Testis (tissue), 2 donors: ENCODE measurements around the gene ESPNL.

Source experiments
- POLR2A ChIP-seq: fragments of 450-650 bp; IDR thresholded peaks from one replicate; pipeline ENCODE4 v1.6.1; 2017; ENCODE audit warnings: antibody characterized with exemption, mild to moderate bottlenecking, moderate library complexity
- TF ChIP-seq, protein P1 (sequence below), 3 experiments: fragments of 450-650 bp in 2 of 3; fragments of 200-600 bp in 1 of 3; sonication (generic) in 1 of 3; IDR thresholded peaks; one replicate each; pipeline ENCODE4 v1.5.1; 2016 to 2019; ENCODE audit warnings: antibody characterized with exemption in 3 of 3, mild to moderate bottlenecking in 2 of 3, moderate library complexity in 1 of 3

DNA sequence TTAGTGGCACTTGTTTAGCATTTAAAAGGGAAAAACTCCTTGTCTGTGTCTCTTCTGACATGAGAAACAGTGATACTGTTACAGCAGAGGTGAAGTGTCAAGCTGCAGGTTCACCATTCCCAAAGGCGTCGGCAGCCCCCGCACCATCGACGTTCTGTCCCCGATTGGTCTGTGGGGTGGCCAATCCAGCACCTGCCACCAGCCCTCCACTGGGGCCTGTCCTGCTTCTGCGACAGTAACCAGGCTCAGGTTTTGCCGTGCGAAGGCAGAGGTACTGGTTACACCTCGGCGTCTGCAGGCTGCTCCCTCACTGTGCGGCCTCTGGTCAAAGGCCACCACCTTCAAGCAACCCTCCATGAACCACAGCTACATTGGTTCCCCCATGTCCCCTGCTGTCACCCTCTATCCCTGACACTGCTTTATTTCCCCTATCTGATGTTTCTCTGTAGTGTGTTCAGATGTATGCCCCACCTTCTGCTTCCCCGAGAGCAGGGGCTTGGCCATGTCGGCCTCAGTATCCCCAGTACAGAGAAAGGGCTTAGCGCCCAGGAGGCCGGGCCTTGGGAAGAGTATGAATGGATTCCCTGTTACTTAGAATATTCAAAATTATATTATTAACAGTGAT lies 8.6 kb upstream of the ESPNL start:
- TF ChIP-seq, protein P1, sequence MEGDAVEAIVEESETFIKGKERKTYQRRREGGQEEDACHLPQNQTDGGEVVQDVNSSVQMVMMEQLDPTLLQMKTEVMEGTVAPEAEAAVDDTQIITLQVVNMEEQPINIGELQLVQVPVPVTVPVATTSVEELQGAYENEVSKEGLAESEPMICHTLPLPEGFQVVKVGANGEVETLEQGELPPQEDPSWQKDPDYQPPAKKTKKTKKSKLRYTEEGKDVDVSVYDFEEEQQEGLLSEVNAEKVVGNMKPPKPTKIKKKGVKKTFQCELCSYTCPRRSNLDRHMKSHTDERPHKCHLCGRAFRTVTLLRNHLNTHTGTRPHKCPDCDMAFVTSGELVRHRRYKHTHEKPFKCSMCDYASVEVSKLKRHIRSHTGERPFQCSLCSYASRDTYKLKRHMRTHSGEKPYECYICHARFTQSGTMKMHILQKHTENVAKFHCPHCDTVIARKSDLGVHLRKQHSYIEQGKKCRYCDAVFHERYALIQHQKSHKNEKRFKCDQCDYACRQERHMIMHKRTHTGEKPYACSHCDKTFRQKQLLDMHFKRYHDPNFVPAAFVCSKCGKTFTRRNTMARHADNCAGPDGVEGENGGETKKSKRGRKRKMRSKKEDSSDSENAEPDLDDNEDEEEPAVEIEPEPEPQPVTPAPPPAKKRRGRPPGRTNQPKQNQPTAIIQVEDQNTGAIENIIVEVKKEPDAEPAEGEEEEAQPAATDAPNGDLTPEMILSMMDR (IDR thresholded peaks at IDR 0.05): no peak
- TF ChIP-seq POLR2A: no peak
